ENCODE data around the gene ACVR1. TPM values are rescaled to one million over a fixed set of nuclear protein-coding genes. Genes with fewer than 3 reads are reported as not detected.
"Not testable (repeated sequence)": the region's sequence is repeated elsewhere in the genome, so short reads cannot be mapped to it uniquely, and the experiment has no call there.

The ACVR1 gene
- total RNA-seq, 2 donors from 2014 or later = 22.7 to 27.5 TPM

DNA sequence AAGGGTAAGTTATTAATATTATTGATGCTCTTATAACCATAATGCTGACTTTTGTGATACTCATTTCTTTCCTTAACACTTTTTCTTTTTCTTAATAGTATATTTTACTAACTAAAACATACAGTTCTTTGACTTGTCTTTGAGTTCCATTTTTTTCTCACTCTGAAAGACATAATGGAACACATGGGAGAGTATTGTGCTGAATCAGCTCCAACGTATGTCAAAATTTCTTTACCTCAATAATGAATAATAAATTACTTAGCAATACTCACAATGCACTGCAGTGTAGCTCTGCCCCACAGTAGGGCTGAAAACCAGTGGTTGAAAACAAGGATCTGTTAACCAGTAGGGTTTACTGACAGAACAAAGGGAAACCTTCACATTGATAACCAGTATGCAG lies 40.7 kb downstream of the ACVR1 start:
- Mint-ChIP-seq H3K36me3 (ENCODE audit: low read depth) (peaks cover 32% of the 10 kb centered on the region), H3K27me3 (no peaks in the 10 kb centered on the region)

GRCh38 chr2:157835006-157835405 lies 41.1 kb downstream of the ACVR1 start:
- no peaks in the 10 kb centered on the region for H3K27me3 Mint-ChIP-seq
- H3K36me3 Mint-ChIP-seq (ENCODE audit: low read depth) = peaks cover 31% of the 10 kb centered on the region
- ATAC-seq (replicated peaks) = no peak
- peaks cover 37% of the 10 kb centered on the region for H3K4me1 Mint-ChIP-seq
- H3K9me3 Mint-ChIP-seq = no peaks in the 10 kb centered on the region
- H3K27ac Mint-ChIP-seq = no peak overlapping the region
- no peak overlapping the region for H3K4me3 Mint-ChIP-seq

More for the DNA sequence above, 40.7 kb downstream of the ACVR1 start:
- Mint-ChIP-seq H3K27ac (no peak overlapping the region), H3K4me3 (no peak overlapping the region), H3K9me3 (no peaks in the 10 kb centered on the region), H3K4me1 (peaks cover 37% of the 10 kb centered on the region)
- no peak for ATAC-seq (replicated peaks)

DNA sequence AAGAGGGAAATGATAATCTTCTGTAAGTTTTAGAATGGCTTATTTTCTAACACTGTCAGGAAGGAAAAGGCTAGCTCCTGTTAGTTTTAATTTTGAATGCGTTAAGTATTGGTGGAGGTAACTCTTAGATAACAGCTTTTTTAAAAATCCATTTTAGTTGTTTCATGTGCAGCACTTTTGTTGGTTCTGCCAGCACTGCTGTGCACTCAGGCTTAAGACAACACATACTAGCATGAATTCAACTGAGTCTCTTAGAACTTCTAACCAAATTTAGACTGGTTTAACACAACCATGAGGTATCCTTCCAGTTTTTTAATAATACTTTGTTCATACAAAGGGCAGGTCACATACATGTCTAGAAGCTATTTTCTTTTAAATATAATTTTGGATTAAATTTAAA lies 42.4 kb downstream of the ACVR1 start:
- peaks cover 23% of the 10 kb centered on the region for H3K36me3 Mint-ChIP-seq (ENCODE audit: low read depth)
- no peaks in the 10 kb centered on the region for H3K9me3 Mint-ChIP-seq
- no peak overlapping the region for H3K27ac Mint-ChIP-seq
- H3K4me1 Mint-ChIP-seq = peaks cover 35% of the 10 kb centered on the region
- H3K4me3 Mint-ChIP-seq = no peak overlapping the region
- no peaks in the 10 kb centered on the region for H3K27me3 Mint-ChIP-seq
- no peak for ATAC-seq (replicated peaks)

DNA sequence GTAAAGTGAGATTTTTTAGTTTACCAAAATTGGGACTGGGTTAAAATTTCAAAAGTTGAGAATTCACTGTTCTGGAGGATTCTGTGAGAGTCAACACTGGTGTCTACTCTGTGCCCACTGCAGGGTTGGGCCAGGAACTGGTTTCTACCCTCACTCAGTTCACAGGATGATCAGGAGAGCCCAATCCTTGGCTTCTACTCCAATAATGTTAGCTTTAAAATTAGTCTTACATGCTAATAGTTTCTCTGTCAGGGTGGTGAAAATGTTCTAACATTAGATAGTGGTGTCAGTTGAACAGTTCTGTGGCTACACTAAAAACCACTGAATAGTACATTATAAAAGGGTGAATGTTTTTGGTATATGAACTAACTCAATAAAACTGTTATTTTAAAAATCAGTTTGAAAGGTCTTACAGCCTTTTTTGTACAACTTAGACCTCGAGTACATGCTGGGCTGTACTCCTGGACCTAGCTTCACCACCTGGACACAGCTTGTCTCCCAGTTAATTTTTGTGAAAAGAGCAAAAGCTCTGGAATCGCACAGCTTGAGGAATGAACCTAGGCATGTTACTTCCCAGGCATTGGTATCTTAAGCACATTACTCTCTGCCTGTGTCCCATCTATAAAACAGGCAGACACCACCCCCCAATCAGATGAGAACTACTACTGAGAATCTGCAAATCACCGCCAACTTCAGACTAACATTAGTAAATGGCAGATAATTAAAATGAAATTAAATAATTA lies 44.4 kb downstream of the ACVR1 start:
- Mint-ChIP-seq H3K4me1 (peaks cover 26% of the 10 kb centered on the region), H3K36me3 (ENCODE audit: low read depth) (peaks cover 18% of the 10 kb centered on the region), H3K27ac (peak overlapping the region; percentile 42), H3K9me3 (no peaks in the 10 kb centered on the region), H3K27me3 (no peaks in the 10 kb centered on the region), H3K4me3 (no peak overlapping the region)
- ATAC-seq (replicated peaks) = no peak

DNA sequence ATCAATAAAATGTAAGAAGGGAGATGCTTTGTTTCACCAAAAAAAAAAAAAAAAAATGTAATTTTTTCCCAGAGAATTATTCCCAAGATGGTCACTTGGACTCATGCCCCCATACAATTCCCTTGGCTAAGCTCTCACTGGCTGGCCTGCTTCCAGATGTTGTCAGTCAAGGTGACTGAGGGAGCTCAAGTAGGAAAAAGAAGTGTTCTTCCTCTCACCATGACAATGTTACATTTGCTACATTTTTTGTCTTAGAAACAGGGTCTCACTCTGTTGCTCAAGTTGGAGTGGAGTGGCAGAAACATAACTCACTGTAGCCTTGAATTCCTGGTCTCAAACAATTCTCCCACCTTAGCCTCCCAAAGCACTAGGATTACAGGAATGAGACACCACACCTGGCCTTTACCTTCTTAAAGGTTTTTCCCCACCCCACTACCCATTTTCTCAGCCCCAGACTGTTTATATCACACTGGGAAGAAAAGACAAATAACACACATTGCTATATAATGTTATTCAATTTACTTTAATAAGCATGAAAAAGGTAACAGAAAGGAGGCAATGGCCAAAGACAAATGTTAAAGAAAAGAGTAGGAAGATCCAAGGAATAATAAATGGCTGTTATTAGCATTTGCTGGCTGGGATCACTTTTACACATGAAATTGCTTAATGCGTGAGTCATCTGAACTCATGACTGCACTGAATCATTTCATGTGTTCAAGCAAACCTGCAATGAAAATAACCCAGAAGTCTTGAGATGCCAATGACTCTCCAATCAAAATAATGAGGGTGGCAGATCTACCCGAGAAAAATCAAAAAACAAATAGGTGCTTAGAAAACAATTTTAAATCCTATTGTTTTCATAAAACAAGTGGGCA lies 45.2 kb downstream of the ACVR1 start:
- H3K4me3 Mint-ChIP-seq = no peak overlapping the region
- no peaks in the 10 kb centered on the region for H3K9me3 Mint-ChIP-seq
- peaks cover 20% of the 10 kb centered on the region for H3K4me1 Mint-ChIP-seq
- H3K36me3 Mint-ChIP-seq (ENCODE audit: low read depth) = peaks cover 16% of the 10 kb centered on the region
- H3K27me3 Mint-ChIP-seq = no peaks in the 10 kb centered on the region
- H3K27ac Mint-ChIP-seq = peak overlapping the region; percentile 42
- peak; percentile 74 for ATAC-seq (replicated peaks)

- Mint-ChIP-seq H3K36me3 (ENCODE audit: low read depth) (peaks cover 16% of the 10 kb centered on the region), H3K27ac (peak overlapping the region; percentile 42), H3K9me3 (no peaks in the 10 kb centered on the region), H3K4me3 (no peak overlapping the region), H3K4me1 (peaks cover 20% of the 10 kb centered on the region), H3K27me3 (no peaks in the 10 kb centered on the region)
- ATAC-seq (replicated peaks) = no peak
Observed at GRCh38 chr2:157830266-157830665, 45.9 kb downstream of the ACVR1 start.

DNA sequence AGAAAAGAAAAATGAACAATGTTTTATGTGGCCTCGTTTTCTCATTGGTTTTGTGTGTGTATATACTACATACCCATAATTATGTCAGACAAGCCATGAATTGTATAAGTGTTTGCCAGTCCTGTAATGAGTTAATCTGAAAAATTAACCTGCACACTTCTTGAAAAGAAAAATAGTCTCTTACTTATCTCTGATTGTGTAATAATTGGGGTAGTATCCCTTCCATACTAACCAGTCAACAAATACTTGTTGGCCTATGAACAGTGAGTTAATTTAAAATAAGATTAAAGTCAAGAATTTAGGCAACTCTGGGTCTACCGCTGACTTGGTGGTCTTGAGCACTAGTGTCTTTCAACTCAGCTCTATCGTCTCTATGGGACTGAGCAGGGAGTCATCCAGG lies 48.8 kb downstream of the ACVR1 start:
- Mint-ChIP-seq H3K4me1 (peaks cover 20% of the 10 kb centered on the region), H3K36me3 (ENCODE audit: low read depth) (peaks cover 29% of the 10 kb centered on the region), H3K27me3 (no peaks in the 10 kb centered on the region), H3K27ac (no peak overlapping the region), H3K4me3 (no peak overlapping the region), H3K9me3 (no peaks in the 10 kb centered on the region)
- ATAC-seq (replicated peaks) = no peak

GRCh38 chr2:157826644-157827043 lies 49.5 kb downstream of the ACVR1 start:
- not testable (repeated sequence) for H3K4me3 Mint-ChIP-seq; H3K9me3 Mint-ChIP-seq; H3K27ac Mint-ChIP-seq; ATAC-seq (replicated peaks); H3K27me3 Mint-ChIP-seq
- Mint-ChIP-seq H3K36me3 (ENCODE audit: low read depth) (peaks cover 29% of the 10 kb centered on the region), H3K4me1 (peaks cover 14% of the 10 kb centered on the region)

- H3K4me3 Mint-ChIP-seq = no peak overlapping the region
Observed at GRCh38 chr2:157825885-157826284, 50.2 kb downstream of the ACVR1 start.

DNA sequence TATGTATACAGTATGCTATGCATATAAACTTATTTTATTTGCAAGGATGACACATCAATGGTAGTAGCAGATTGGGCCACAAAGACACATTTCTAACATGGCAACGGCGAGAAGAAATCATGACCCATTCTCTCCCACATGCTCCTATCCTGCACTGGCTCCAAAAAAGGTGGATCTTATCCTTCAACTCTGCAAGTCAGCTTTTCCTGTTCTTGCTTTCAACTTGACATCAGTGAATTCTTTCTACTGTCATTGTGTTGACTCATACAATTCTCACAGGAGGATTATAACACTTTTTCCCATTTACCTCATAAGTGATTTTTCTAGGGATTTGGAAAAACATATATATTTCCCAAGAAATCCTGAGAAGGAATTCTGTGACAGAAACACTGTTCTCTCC lies 53.1 kb downstream of the ACVR1 start:
- Mint-ChIP-seq H3K4me3 (no peak overlapping the region), H3K27ac (no peak overlapping the region), H3K27me3 (no peaks in the 10 kb centered on the region), H3K36me3 (ENCODE audit: low read depth) (peaks cover 51% of the 10 kb centered on the region), H3K9me3 (no peaks in the 10 kb centered on the region), H3K4me1 (peaks cover 4% of the 10 kb centered on the region)
- no peak for ATAC-seq (replicated peaks)

More at GRCh38 chr2:157825885-157826284, 50.2 kb downstream of the ACVR1 start:
- peaks cover 29% of the 10 kb centered on the region for H3K36me3 Mint-ChIP-seq (ENCODE audit: low read depth)
- H3K4me1 Mint-ChIP-seq = peaks cover 7% of the 10 kb centered on the region
- H3K27ac Mint-ChIP-seq = peak overlapping the region; percentile 47
- H3K9me3 Mint-ChIP-seq = no peaks in the 10 kb centered on the region
- no peak for ATAC-seq (replicated peaks)
- H3K27me3 Mint-ChIP-seq = no peaks in the 10 kb centered on the region

DNA sequence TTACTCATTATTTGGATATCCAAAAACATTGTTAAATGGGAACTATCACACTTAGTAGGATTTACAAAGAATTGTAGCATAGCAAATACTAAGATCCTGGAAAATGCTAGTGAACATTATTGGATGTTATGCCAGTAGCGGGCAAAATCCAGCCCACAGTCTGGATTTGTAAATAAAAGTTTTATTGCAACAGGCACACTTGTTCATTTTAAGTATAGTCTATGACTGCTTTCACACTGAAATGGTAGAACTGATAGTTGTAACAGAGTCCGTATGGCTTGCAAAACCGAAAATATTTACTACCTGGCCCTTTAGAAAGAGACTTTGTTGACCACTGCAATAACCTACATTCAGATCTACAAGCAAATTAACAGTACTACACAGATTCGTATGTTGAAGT lies 53.6 kb downstream of the ACVR1 start:
- Mint-ChIP-seq H3K4me1 (peaks cover 4% of the 10 kb centered on the region), H3K4me3 (no peak overlapping the region), H3K36me3 (ENCODE audit: low read depth) (peaks cover 55% of the 10 kb centered on the region), H3K9me3 (no peaks in the 10 kb centered on the region), H3K27ac (no peak overlapping the region), H3K27me3 (no peaks in the 10 kb centered on the region)
- no peak for ATAC-seq (replicated peaks)

DNA sequence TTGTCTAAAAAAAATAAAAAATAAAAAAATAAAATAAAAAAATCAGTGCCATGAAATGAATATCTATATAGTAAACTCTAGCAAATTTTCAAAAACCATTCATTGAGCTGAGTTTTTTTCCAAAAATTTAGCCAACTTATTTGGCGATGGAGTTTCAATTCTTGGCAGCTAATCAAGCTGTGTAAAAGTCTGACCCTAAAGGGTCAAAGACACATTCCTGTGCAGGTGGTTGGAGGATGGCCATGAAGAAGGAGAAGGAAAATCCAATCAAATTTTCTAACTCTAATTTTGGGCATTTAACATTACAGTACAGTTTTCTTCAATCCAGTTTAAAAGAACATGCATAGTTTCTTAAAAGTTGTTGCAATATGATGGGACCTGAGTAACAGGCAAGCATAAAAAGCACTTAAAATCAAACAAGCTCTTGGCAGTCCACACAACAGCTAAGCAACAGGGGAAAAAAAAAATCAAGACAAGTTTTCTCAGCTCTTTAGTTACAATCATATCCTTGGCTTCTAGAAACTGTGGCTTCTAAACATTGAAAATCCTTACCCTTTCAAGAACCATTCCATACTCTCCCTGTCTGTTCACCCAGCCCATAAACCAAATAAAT lies 54.5 kb downstream of the ACVR1 start:
- Mint-ChIP-seq H3K36me3 (ENCODE audit: low read depth) (peaks cover 64% of the 10 kb centered on the region), H3K4me1 (peaks cover 12% of the 10 kb centered on the region), H3K9me3 (no peaks in the 10 kb centered on the region), H3K27me3 (no peaks in the 10 kb centered on the region), H3K4me3 (no peak overlapping the region), H3K27ac (no peak overlapping the region)
- no peak for ATAC-seq (replicated peaks)

DNA sequence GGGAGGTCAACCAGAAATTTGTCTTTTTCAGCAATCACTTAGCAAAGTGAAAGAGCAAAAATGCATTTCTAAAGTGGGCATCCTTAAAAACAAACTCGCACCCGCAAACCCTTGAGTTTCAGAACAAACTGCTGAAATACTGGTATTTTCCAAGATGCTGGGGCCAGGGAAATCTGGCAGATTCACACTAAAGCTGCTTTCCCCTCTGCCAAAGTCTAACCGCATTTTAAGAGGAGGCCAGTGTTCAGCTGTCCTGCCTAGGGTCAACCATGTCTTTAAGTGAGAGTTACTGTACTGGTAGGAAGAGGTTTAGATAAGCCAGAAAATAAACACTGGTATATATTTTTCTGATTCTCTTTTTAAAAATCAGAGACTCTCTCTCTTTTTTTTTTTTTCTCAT lies 55.9 kb downstream of the ACVR1 start:
- Mint-ChIP-seq H3K27ac (no peak overlapping the region), H3K4me3 (no peak overlapping the region), H3K27me3 (no peaks in the 10 kb centered on the region), H3K4me1 (peaks cover 14% of the 10 kb centered on the region), H3K9me3 (no peaks in the 10 kb centered on the region), H3K36me3 (ENCODE audit: low read depth) (peaks cover 65% of the 10 kb centered on the region)
- no peak for ATAC-seq (replicated peaks)

- Mint-ChIP-seq H3K27ac (no peak overlapping the region), H3K27me3 (no peaks in the 10 kb centered on the region), H3K36me3 (ENCODE audit: low read depth) (peaks cover 63% of the 10 kb centered on the region), H3K4me3 (no peak overlapping the region), H3K4me1 (peaks cover 14% of the 10 kb centered on the region), H3K9me3 (no peaks in the 10 kb centered on the region)
- no peak for ATAC-seq (replicated peaks)
Observed at GRCh38 chr2:157819761-157820160, 56.4 kb downstream of the ACVR1 start.

All from activated T-helper 17 cell treated with anti-CD3 and anti-CD28 coated beads, Interleukin-2, amount 50 U/mL, for 72 hours (primary cell).